Stimulated activated CD4-positive, alpha-beta T cell treated with anti-CD3 and anti-CD28 coated beads, Interleukin-15, amount 100 ng/mL, for 48 hours (primary cell): ENCODE data around the gene UBE2H.
A peak's percentile ranks its signal among the peaks of the same experiment; 100 is the strongest.
"Not testable (repeated sequence)": the region's sequence is repeated elsewhere in the genome, so short reads cannot be mapped to it uniquely, and the experiment has no call there.

Experiments used
- DNase-seq, 2 donors: peaks; one replicate each; pipeline ENCODE4 v3.0.0-alpha.2; 2020; ENCODE audit warnings: low read depth in 2 of 2

UBE2H gene

GRCh38 chr7:129874722-129875121, 78.0 kb downstream of the UBE2H start:
- no peak for DNase-seq

- peak; percentile 8 to 21 for DNase-seq
Measured at GRCh38 chr7:129872054-129872453, 80.7 kb downstream of the UBE2H start.

- DNase-seq = no peak
Measured at GRCh38 chr7:129870668-129871067, 82.1 kb downstream of the UBE2H start.

GRCh38 chr7:129866251-129866650, 86.5 kb downstream of the UBE2H start:
- no peak for DNase-seq

GRCh38 chr7:129865925-129866201, 86.9 kb downstream of the UBE2H start:
- no peak for DNase-seq

GRCh38 chr7:129865093-129865924, 87.5 kb downstream of the UBE2H start:
- DNase-seq = no peak

GRCh38 chr7:129864676-129865075, 88.1 kb downstream of the UBE2H start:
- not testable (repeated sequence) for DNase-seq

- no peak for DNase-seq
Measured at GRCh38 chr7:129864042-129864441, 88.7 kb downstream of the UBE2H start.

GRCh38 chr7:129862682-129863081, 90.1 kb downstream of the UBE2H start:
- no peak for DNase-seq

GRCh38 chr7:129860784-129861183, 92.0 kb downstream of the UBE2H start:
- DNase-seq = not testable (repeated sequence)

GRCh38 chr7:129859183-129859582, 93.6 kb downstream of the UBE2H start:
- no peak for DNase-seq

GRCh38 chr7:129858490-129858889, 94.3 kb downstream of the UBE2H start:
- no peak for DNase-seq

GRCh38 chr7:129857313-129857712, 95.4 kb downstream of the UBE2H start:
- DNase-seq = no peak

GRCh38 chr7:129855935-129856717, 96.6 kb downstream of the UBE2H start:
- no peak for DNase-seq

GRCh38 chr7:129855234-129855673, 97.5 kb downstream of the UBE2H start:
- DNase-seq = no peak

- DNase-seq = no peak
Measured at GRCh38 chr7:129854401-129854800, 98.4 kb downstream of the UBE2H start.

GRCh38 chr7:129853661-129854268, 99.0 kb downstream of the UBE2H start:
- DNase-seq = no peak

GRCh38 chr7:129851809-129852208, 101.0 kb downstream of the UBE2H start:
- DNase-seq = no peak

- DNase-seq = no peak
Measured at GRCh38 chr7:129851174-129851573, 101.6 kb downstream of the UBE2H start.

GRCh38 chr7:129848436-129848835, 104.3 kb downstream of the UBE2H start:
- no peak for DNase-seq

GRCh38 chr7:129845972-129846327, 106.8 kb downstream of the UBE2H start:
- no peak for DNase-seq

GRCh38 chr7:129845178-129845971, 107.4 kb downstream of the UBE2H start:
- DNase-seq = no peak
